ENCODE measurements around the gene DIMT1.

- TF ChIP-seq CTCF (IDR thresholded peaks at IDR 0.05): no peak
- no peak for TF ChIP-seq POLR2A (IDR thresholded peaks at IDR 0.05)
- TF ChIP-seq POLR2AphosphoS5 (IDR thresholded peaks at IDR 0.05): no peak
These were observed 60.3 kb downstream of the DIMT1 start for GRCh38 chr5:62343428-62343827.

Data from prostate gland (tissue), 2 donors.